Suprapubic skin (tissue), 3 donors: Measurements from ENCODE around the gene MTHFD2.

Experiments used
- POLR2A ChIP-seq, 2 donors: fragments of 450-650 bp; IDR thresholded peaks; one replicate each; pipeline ENCODE4 v1.6.1; 2017; ENCODE audit warnings: antibody characterized with exemption in 2 of 2, mild to moderate bottlenecking in 2 of 2, moderate library complexity in 2 of 2
- TF ChIP-seq, protein P1 (sequence below), 2 donors: fragments of 200-600 bp in 1 of 2; fragments of 450-650 bp in 1 of 2; sonication (generic) in 1 of 2; IDR thresholded peaks; one replicate each; pipeline ENCODE4 v1.5.1; 2016 to 2019; ENCODE audit warnings: antibody characterized with exemption in 2 of 2, mild to moderate bottlenecking in 1 of 2, moderate library complexity in 1 of 2

DNA sequence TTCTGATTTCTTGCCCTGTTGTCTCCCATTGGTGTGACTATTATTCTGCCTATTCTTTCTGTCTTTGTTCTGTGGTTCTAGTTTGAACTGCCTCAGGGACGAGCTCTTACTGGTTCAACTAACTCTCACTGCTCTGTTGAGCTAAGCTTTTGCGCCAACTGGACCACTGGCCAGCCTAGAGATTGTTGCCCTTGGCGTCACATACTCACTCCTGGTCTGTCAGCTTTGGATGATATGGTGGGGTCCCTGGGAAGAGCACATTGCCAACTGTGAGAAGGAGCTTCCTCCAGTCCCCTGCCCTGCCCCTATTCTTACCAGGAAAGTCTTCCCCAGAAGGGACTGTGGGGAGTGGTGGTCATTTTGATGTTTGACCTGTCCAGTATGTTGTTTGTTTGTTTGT lies 6.0 kb downstream of the MTHFD2 start:
- TF ChIP-seq, protein P1, sequence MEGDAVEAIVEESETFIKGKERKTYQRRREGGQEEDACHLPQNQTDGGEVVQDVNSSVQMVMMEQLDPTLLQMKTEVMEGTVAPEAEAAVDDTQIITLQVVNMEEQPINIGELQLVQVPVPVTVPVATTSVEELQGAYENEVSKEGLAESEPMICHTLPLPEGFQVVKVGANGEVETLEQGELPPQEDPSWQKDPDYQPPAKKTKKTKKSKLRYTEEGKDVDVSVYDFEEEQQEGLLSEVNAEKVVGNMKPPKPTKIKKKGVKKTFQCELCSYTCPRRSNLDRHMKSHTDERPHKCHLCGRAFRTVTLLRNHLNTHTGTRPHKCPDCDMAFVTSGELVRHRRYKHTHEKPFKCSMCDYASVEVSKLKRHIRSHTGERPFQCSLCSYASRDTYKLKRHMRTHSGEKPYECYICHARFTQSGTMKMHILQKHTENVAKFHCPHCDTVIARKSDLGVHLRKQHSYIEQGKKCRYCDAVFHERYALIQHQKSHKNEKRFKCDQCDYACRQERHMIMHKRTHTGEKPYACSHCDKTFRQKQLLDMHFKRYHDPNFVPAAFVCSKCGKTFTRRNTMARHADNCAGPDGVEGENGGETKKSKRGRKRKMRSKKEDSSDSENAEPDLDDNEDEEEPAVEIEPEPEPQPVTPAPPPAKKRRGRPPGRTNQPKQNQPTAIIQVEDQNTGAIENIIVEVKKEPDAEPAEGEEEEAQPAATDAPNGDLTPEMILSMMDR (IDR thresholded peaks at IDR 0.05): no peak
- TF ChIP-seq POLR2A (IDR thresholded peaks at IDR 0.05): no peak
